A549 treated with AZD9567 at 1 μM for 4 hours (cell line): ENCODE data around the gene EIF2S3. TPM values are rescaled to one million over a fixed set of nuclear protein-coding genes. Genes with fewer than 3 reads are reported as not detected.

ENCODE experiments used
- total RNA-seq: library from RNA; stranded (reverse); fragments of 200-300 nt; extraction: Qiagen RNA extraction; gene quantifications from 5 replicates; pipeline ENCODE4 v1.2.3, GENCODE V29; 2022; ENCODE audit not compliant: insufficient read depth

EIF2S3 gene
- 120 to 169 TPM (median 125 TPM) in 5 replicates for total RNA-seq

GRCh38 chrX:24054182-24055042 is at the start of gene EIF2S3:
EIF2S3 (plus strand) TSS chrX:24054956; CDS start chrX:24054969, 13 bp downstream.

GRCh38 chrX:24027086-24027485 is 27.7 kb upstream of the EIF2S3 start, which contains the start of gene KLHL15:
KLHL15 (minus strand) TSS chrX:24027186; CDS start chrX:24006693, 20,493 bp downstream.

Other genes with a start within 250 kb of the EIF2S3 start
- 24.5 to 38.3 TPM (median 30.7 TPM) in 5 replicates for gene APOO, start 147.0 kb upstream of the EIF2S3 start, total RNA-seq
- 0.06 to 0.17 TPM (median 0.13 TPM) in 3 of 5 replicates, not detected in the others for gene CXorf58, start 146.9 kb upstream of the EIF2S3 start, total RNA-seq
- 3.5 to 4.5 TPM (median 4.2 TPM) in 5 replicates for gene KLHL15, start 27.8 kb upstream of the EIF2S3 start, total RNA-seq
- 6.6 to 14.5 TPM (median 8.1 TPM) in 5 replicates for gene ZFX, start 94.8 kb downstream of the EIF2S3 start, total RNA-seq